OCI-LY3 (cell line): ENCODE results near the gene ZSWIM6.

Source experiments
- H2AFZ ChIP-seq: fragments of 200-600, 300-600 bp; shearing (Covaris generic); 2 replicates; pipeline ENCODE4 v1.6.0; 2014; ENCODE audit warnings: antibody characterized with exemption, low read depth, low read length
- H3K27ac ChIP-seq: fragments of 200-600, 300-600 bp; sonication (generic); 2 replicates; pipeline ENCODE4 v1.5.1; 2014; ENCODE audit warnings: mild to moderate bottlenecking, low read length, moderate library complexity, mixed read lengths
- H3K27me3 ChIP-seq: fragments of 200-600, 300-600 bp; sonication (generic); 2 replicates; pipeline ENCODE4 v1.6.1; 2014; ENCODE audit warnings: low read depth, low read length, mixed read lengths
- H3K36me3 ChIP-seq: fragments of 200-600, 300-600 bp; sonication (generic); replicated peaks from 2 replicates; pipeline ENCODE3; 2014; ENCODE audit warnings: low read depth, low read length, mixed read lengths
- H3K4me1 ChIP-seq: fragments of 300-600, 200-600 bp; sonication (generic); 2 replicates; pipeline ENCODE4 v1.6.1; 2014; ENCODE audit warnings: low read length, mixed read lengths
- H3K4me2 ChIP-seq: fragments of 200-600, 300-600 bp; sonication (generic); 2 replicates; pipeline ENCODE4 v1.6.1; 2014; ENCODE audit warnings: low read length, mixed read lengths
- H3K4me3 ChIP-seq: fragments of 300-600, 200-600 bp; sonication (generic); 2 replicates; pipeline ENCODE4 v1.5.1; 2014; ENCODE audit warnings: antibody characterized with exemption, mild to moderate bottlenecking, low read length, moderate library complexity
- H3K79me2 ChIP-seq: fragments of 300-600, 200-600 bp; shearing (Covaris generic); 2 replicates; pipeline ENCODE4 v1.6.1; 2014; ENCODE audit warnings: mild to moderate bottlenecking, low read length, mixed read lengths
- H3K9ac ChIP-seq: fragments of 300-600, 200-600 bp; shearing (Covaris generic); 2 replicates; pipeline ENCODE4 v1.6.0; 2014; ENCODE audit warnings: mild to moderate bottlenecking, low read length, moderate library complexity
- H3K9me3 ChIP-seq: fragments of 200-600, 300-600 bp; shearing (Covaris generic); 2 replicates; pipeline ENCODE4 v1.6.1; 2014; ENCODE audit warnings: low read length, mixed read lengths; ENCODE audit not compliant: insufficient read depth
- H4K20me1 ChIP-seq: fragments of 200-600, 300-600 bp; sonication (generic); 2 replicates; pipeline ENCODE4 v1.6.1; 2016; ENCODE audit warnings: low read length, mixed read lengths; ENCODE audit not compliant: insufficient read depth
- EZH2phosphoT487 ChIP-seq: fragments of 200-600 bp; shearing (Covaris generic); IDR thresholded peaks from 2 replicates; pipeline ENCODE4 v1.6.1; 2018; ENCODE audit warnings: antibody characterized with exemption, mixed run types, low read depth
- TF ChIP-seq, protein P1 (sequence below): fragments of 200-600, 300-600 bp; sonication (generic); IDR thresholded peaks from 2 replicates; pipeline ENCODE4 v1.5.1; 2014; ENCODE audit warnings: antibody characterized with exemption, low read length, low read depth

Gene ZSWIM6

GRCh38 chr5:61302200-61302563, 29.9 kb upstream of the ZSWIM6 start:
- no peaks in the 10 kb centered on the region for H3K9me3 ChIP-seq
- no peak overlapping the region for H2AFZ ChIP-seq
- no peak overlapping the region for H3K4me2 ChIP-seq
- H3K9ac ChIP-seq, result no peak overlapping the region
- no peaks in the 10 kb centered on the region for H3K79me2 ChIP-seq
- H3K27ac ChIP-seq, result no peak overlapping the region
- H3K36me3 ChIP-seq, result no peaks in the 10 kb centered on the region
- no peaks in the 10 kb centered on the region for H4K20me1 ChIP-seq
- no peaks in the 10 kb centered on the region for H3K27me3 ChIP-seq
- TF ChIP-seq EZH2phosphoT487, result no peak
- TF ChIP-seq, protein P1, sequence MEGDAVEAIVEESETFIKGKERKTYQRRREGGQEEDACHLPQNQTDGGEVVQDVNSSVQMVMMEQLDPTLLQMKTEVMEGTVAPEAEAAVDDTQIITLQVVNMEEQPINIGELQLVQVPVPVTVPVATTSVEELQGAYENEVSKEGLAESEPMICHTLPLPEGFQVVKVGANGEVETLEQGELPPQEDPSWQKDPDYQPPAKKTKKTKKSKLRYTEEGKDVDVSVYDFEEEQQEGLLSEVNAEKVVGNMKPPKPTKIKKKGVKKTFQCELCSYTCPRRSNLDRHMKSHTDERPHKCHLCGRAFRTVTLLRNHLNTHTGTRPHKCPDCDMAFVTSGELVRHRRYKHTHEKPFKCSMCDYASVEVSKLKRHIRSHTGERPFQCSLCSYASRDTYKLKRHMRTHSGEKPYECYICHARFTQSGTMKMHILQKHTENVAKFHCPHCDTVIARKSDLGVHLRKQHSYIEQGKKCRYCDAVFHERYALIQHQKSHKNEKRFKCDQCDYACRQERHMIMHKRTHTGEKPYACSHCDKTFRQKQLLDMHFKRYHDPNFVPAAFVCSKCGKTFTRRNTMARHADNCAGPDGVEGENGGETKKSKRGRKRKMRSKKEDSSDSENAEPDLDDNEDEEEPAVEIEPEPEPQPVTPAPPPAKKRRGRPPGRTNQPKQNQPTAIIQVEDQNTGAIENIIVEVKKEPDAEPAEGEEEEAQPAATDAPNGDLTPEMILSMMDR, result no peak
- H3K4me3 ChIP-seq, result no peak overlapping the region
- peaks cover 32% of the 10 kb centered on the region for H3K4me1 ChIP-seq

- no peak for TF ChIP-seq EZH2phosphoT487
- TF ChIP-seq, protein P1, result no peak
- Histone ChIP-seq H3K79me2 (no peaks in the 10 kb centered on the region), H3K9me3 (no peaks in the 10 kb centered on the region), H3K27me3 (no peaks in the 10 kb centered on the region), H3K4me1 (peaks cover 29% of the 10 kb centered on the region), H3K27ac (no peak overlapping the region), H2AFZ (peak overlapping the region; percentile 1; the same call in 1 of the 2 replicates), H3K9ac (no peak overlapping the region), H4K20me1 (no peaks in the 10 kb centered on the region), H3K4me2 (peak overlapping the region; percentile 74), H3K4me3 (peak overlapping the region; percentile 73), H3K36me3 (no peaks in the 10 kb centered on the region)
Observed at GRCh38 chr5:61303346-61303745, 28.7 kb upstream of the ZSWIM6 start.

DNA sequence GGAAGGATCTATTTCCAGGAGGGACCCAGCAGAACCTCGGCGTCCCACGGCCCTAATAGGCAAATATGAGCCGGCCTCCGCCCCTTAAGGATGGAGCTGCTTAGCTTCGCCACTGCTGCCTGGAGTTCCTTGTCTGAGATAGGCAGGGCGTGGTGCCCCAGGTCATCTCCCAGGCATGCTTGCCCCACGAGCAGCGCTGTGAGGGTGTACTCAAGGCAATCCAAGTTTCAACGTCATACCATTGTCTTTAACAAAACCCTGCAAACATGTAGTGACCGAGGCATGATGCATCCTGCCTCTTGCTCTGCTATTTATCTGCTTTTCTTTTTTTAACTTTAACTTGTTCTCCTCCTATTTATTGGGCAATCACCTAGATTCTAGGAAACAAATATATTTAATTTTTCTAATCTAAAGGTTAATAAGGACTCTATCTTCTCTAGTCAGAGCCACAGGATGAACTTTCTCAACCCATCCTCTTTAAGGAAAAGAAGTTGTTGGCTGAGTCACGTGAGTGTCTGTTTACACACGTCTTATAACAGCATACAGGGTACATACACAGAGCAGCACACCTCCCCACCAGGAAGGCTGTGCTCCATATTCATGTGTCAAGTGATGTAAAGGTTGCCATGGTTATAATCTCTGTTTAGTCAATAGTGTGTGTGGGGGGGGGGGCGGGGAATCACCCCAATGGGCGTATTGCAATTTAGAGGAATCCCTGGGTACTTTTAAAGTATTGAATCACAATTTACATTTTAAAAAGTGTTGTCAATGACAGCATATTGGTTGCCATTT, 27.3 kb upstream of the ZSWIM6 start:
- peak overlapping the region; percentile 74 for H2AFZ ChIP-seq
- H3K4me3 ChIP-seq, result peak overlapping the region; percentile 73
- no peaks in the 10 kb centered on the region for H4K20me1 ChIP-seq
- H3K36me3 ChIP-seq, result no peaks in the 10 kb centered on the region
- TF ChIP-seq, protein P1, result no peak
- no peak for TF ChIP-seq EZH2phosphoT487
- no peaks in the 10 kb centered on the region for H3K27me3 ChIP-seq
- H3K4me1 ChIP-seq, result peaks cover 29% of the 10 kb centered on the region
- peak overlapping the region; percentile 74 for H3K4me2 ChIP-seq
- peak overlapping the region; percentile 11; the same call in 1 of the 2 replicates for H3K9ac ChIP-seq
- H3K9me3 ChIP-seq, result no peaks in the 10 kb centered on the region
- H3K27ac ChIP-seq, result no peak overlapping the region
- H3K79me2 ChIP-seq, result no peaks in the 10 kb centered on the region

DNA sequence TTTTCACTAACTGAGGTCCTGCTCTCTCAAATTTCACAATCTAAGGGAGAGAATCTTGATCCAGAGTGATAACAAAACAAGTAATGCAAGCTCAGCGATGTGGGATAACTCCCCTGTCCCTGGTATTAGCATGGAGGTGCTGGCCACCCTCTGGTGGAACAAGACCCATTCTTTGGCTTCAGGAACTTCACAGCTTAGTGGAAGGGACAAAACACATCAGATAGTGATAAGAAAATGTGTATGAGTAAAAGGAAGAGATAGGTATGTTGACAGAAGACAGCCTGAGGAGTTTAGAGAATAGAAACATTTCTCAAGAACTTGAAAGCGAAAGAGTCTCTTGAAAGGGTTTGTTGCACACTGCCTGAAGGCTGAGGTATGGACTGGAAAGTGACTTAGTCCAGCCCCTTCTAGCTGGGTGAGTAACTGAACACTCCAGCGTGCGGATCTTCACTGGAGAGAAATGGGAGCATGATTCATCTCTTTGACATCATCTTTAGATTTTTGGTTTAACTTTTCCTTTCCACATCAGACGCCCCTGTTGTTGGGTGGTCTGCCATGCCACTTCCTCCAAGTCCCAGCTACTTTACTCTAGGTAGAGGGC, 25.4 kb upstream of the ZSWIM6 start:
- Histone ChIP-seq H3K79me2 (no peaks in the 10 kb centered on the region), H3K27me3 (no peaks in the 10 kb centered on the region), H3K4me3 (peak overlapping the region; percentile 28; the same call in 1 of the 2 replicates), H4K20me1 (no peaks in the 10 kb centered on the region), H3K4me1 (peaks cover 29% of the 10 kb centered on the region), H3K9ac (no peak overlapping the region), H3K36me3 (no peaks in the 10 kb centered on the region), H3K9me3 (no peaks in the 10 kb centered on the region), H3K4me2 (peak overlapping the region; percentile 46), H3K27ac (no peak overlapping the region), H2AFZ (no peak overlapping the region)
- TF ChIP-seq EZH2phosphoT487, result no peak
- TF ChIP-seq, protein P1, result no peak
